Ishikawa (cell line): Measurements from ENCODE around the gene TMEM232.

ENCODE experiments used
- CEBPB ChIP-seq: IDR thresholded peaks from 2 replicates; pipeline ENCODE4 v1.6.1; 2012
- CREB1 ChIP-seq: IDR thresholded peaks from 2 replicates; pipeline ENCODE4 v1.6.1; 2012; ENCODE audit warnings: low read depth
- EGR1 ChIP-seq: IDR thresholded peaks from 2 replicates; pipeline ENCODE4 v1.6.1; 2012
- EP300 ChIP-seq: IDR thresholded peaks from 2 replicates; pipeline ENCODE4 v1.6.1; 2012; ENCODE audit warnings: borderline replicate concordance
- FOXM1 ChIP-seq: IDR thresholded peaks from 2 replicates; pipeline ENCODE4 v1.6.1; 2012; ENCODE audit warnings: low read depth, borderline replicate concordance
- NFIC ChIP-seq: IDR thresholded peaks from 2 replicates; pipeline ENCODE4 v1.6.1; 2012
- TAF1 ChIP-seq: IDR thresholded peaks from 2 replicates; pipeline ENCODE4 v1.6.1; 2012; ENCODE audit warnings: low read depth, mild to moderate bottlenecking
- ZBTB7A ChIP-seq: IDR thresholded peaks from 2 replicates; pipeline ENCODE4 v1.6.1; 2012; ENCODE audit warnings: low read depth
- TF ChIP-seq, protein P1 (sequence below): IDR thresholded peaks from 2 replicates; pipeline ENCODE4 v1.6.1; 2012; ENCODE audit warnings: low read depth, mild to moderate bottlenecking
- TF ChIP-seq, protein P2 (sequence below): IDR thresholded peaks from 2 replicates; pipeline ENCODE4 v1.6.1; 2012

DNA sequence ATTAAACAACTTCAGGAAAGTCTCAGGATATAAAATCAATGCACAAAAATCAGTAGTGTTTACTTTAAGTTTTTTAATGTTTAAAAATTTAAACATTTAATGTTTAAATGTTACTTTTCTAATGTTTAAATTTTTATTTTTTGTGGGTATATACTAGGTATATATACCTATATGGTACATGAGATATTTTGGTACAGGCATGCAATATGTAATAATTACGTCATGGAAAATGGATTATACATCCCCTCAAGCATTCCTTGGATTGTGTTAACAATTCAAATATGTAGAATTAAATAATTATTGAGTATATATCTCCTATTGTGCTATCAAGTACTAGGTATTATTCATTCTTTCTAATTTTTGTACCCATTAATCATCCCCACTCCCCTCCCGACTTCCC, 291.3 kb downstream of the TMEM232 start:
- TF ChIP-seq FOXM1 (no peak), CEBPB (no peak), ZBTB7A (no peak), TAF1 (no peak), EGR1 (no peak), CREB1 (no peak), NFIC (no peak), EP300 (no peak)
- TF ChIP-seq, protein P1, sequence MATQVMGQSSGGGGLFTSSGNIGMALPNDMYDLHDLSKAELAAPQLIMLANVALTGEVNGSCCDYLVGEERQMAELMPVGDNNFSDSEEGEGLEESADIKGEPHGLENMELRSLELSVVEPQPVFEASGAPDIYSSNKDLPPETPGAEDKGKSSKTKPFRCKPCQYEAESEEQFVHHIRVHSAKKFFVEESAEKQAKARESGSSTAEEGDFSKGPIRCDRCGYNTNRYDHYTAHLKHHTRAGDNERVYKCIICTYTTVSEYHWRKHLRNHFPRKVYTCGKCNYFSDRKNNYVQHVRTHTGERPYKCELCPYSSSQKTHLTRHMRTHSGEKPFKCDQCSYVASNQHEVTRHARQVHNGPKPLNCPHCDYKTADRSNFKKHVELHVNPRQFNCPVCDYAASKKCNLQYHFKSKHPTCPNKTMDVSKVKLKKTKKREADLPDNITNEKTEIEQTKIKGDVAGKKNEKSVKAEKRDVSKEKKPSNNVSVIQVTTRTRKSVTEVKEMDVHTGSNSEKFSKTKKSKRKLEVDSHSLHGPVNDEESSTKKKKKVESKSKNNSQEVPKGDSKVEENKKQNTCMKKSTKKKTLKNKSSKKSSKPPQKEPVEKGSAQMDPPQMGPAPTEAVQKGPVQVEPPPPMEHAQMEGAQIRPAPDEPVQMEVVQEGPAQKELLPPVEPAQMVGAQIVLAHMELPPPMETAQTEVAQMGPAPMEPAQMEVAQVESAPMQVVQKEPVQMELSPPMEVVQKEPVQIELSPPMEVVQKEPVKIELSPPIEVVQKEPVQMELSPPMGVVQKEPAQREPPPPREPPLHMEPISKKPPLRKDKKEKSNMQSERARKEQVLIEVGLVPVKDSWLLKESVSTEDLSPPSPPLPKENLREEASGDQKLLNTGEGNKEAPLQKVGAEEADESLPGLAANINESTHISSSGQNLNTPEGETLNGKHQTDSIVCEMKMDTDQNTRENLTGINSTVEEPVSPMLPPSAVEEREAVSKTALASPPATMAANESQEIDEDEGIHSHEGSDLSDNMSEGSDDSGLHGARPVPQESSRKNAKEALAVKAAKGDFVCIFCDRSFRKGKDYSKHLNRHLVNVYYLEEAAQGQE: no peak
- TF ChIP-seq, protein P2, sequence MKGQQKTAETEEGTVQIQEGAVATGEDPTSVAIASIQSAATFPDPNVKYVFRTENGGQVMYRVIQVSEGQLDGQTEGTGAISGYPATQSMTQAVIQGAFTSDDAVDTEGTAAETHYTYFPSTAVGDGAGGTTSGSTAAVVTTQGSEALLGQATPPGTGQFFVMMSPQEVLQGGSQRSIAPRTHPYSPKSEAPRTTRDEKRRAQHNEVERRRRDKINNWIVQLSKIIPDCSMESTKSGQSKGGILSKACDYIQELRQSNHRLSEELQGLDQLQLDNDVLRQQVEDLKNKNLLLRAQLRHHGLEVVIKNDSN: no peak
